Right lobe of liver (tissue), 4 donors: Measurements from ENCODE around the gene FLVCR2.
A peak's percentile ranks its signal among the peaks of the same experiment; 100 is the strongest.

Experiments used
- POLR2A ChIP-seq: fragments of 450-650 bp; IDR thresholded peaks from one replicate; pipeline ENCODE4 v1.6.1; 2017; ENCODE audit warnings: antibody characterized with exemption, mild to moderate bottlenecking
- TF ChIP-seq, protein P1 (sequence below), 4 donors: fragments of 200-600 bp in 3 of 4; fragments of 450-650 bp in 1 of 4; IDR thresholded peaks; one replicate each; pipeline versions ENCODE4 v1.5.1 to v1.8.0; 2016 to 2022; ENCODE audit warnings: antibody characterized with exemption in 4 of 4, mild to moderate bottlenecking in 2 of 4
- donor health status: DM: no; HTN: no; CAD: no.
- donor health status: DM: no; HTN: no; CAD: no.
- donor health status: DM: no; HTN: yes; CAD: no.

GRCh38 chr14:75579338-75579864, 981 bp downstream of the FLVCR2 start:
- peak; percentile 51 for TF ChIP-seq POLR2A
- TF ChIP-seq, protein P1, sequence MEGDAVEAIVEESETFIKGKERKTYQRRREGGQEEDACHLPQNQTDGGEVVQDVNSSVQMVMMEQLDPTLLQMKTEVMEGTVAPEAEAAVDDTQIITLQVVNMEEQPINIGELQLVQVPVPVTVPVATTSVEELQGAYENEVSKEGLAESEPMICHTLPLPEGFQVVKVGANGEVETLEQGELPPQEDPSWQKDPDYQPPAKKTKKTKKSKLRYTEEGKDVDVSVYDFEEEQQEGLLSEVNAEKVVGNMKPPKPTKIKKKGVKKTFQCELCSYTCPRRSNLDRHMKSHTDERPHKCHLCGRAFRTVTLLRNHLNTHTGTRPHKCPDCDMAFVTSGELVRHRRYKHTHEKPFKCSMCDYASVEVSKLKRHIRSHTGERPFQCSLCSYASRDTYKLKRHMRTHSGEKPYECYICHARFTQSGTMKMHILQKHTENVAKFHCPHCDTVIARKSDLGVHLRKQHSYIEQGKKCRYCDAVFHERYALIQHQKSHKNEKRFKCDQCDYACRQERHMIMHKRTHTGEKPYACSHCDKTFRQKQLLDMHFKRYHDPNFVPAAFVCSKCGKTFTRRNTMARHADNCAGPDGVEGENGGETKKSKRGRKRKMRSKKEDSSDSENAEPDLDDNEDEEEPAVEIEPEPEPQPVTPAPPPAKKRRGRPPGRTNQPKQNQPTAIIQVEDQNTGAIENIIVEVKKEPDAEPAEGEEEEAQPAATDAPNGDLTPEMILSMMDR (IDR thresholded peaks at IDR 0.05) = no peak
